HG03521 (cell line): Measurements from ENCODE around the gene NUP107.

Experiments used
- ATAC-seq: cut with Tn5 transposase; IDR thresholded peaks from one replicate; pipeline ENCODE4 v1.9.1; 2021; ENCODE audit warnings: mild to moderate bottlenecking, moderate library complexity; ENCODE audit not compliant: unreplicated experiment

Gene NUP107

DNA sequence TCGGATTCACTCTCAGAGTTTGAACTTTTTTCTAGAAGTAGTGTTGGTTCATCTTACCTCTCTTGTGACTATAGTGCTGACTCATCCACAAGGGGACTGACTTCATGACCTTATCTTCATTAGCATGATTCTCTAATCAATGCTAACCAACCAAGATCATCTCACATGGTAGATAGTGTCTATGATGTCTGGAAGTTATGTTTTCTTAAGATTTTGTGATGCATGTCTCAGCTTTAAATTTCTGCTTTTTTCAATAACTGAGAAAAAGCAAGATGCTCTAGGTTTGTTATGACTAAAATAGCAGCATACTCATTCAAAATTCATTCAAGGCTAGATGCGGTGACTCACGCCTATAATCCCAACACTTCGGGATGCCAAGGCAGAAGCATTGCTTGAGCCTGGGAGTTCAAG is 46.9 kb downstream of the NUP107 start:
- ATAC-seq = no peak

DNA sequence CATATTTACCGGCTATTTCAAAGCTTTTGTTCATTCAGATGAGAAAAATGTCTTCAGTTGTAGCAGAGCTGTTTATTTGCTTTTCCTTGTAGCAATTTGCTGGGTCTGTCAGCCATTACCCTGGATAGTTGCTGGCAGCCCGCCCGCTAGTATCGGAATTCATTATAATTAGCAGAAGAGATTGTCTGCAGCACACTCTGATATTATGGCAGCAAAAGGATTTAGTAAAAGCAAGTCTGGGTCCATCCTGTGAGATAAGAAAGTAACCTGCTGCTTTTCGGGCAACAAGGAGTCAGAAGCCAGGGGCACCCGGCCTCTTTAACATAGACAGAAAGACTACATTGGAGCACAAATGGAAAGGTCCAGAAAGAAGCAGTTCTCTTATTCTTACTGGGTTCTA is 53.1 kb downstream of the NUP107 start:
- no peak for ATAC-seq

DNA sequence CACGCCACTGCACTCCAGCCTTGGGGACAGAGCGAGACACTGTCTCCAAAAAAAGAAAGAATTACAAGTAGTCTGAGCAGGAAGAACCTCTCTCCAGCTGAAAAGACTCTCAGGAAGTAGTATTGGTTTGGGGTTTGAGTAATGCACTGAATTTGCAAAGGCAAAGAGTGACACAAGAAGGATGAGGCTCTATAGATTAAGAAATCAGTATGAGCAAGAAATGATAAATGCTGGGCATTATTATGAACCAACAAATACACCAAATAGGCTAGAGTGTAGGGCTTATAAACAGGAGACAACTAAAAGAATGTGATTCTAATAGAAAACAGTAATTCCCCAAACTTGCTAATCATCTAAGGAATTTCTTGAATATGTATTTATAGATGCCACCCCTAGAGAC is 56.6 kb downstream of the NUP107 start:
- ATAC-seq = no peak

DNA sequence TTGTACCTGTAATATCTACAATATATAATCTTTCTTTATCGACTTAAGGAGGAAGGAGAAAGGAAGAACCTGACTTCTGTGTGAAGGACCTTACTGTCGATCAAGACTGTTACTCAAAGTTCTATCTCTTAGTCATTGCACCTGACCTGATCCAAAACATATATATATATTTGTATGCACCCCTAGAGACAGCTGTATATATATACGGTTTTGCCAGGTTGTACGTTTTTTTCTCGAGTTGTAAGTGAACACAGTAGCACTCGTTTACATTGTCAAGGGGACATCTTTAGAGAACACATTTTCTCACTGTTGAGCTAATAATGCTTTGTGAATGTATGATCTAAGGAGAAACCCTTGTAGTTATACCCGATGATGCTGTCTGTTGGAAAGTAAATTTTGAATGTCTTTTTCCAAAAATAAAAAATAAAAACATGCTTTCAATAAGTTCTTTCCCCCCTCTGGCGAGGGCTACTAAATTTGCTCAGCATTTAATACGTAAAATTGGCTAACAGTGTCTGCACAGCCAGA is 58.7 kb downstream of the NUP107 start:
- no peak for ATAC-seq

DNA sequence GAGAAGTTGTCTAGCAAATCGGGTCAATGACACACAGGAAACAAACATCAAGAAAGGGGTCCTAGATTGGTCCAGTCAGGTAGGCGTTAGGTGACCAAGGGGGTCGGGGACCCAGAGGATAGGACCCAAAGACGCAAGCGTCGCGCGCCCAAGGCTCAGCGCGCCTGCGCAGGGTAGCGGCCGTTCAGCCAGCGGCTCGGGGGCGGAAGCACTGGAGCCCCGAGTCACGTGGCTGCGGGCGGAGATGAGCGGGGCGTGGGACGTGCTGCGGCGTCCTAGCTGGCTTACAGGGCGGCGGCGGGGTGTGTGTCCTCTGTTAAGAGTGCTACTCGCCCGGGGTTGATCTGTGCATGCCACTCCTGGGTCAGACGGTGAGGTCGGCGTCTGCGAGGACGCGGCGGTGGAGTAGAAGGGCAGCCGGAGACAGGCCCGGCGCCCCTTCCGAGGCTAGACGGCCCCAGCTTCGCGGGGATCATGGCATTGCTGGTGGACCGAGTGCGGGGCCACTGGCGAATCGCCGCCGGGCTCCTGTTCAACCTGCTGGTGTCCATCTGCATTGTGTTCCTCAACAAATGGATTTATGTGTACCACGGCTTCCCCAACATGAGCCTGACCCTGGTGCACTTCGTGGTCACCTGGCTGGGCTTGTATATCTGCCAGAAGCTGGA is 59.3 kb downstream of the NUP107 start, which contains the start of gene SLC35E3:
Gene SLC35E3, plus strand, starts transcription at position 273 of the 668 bp plus-strand sequence. Its CDS starts 202 bp downstream, at position 475.
- ATAC-seq = peak; percentile 96

DNA sequence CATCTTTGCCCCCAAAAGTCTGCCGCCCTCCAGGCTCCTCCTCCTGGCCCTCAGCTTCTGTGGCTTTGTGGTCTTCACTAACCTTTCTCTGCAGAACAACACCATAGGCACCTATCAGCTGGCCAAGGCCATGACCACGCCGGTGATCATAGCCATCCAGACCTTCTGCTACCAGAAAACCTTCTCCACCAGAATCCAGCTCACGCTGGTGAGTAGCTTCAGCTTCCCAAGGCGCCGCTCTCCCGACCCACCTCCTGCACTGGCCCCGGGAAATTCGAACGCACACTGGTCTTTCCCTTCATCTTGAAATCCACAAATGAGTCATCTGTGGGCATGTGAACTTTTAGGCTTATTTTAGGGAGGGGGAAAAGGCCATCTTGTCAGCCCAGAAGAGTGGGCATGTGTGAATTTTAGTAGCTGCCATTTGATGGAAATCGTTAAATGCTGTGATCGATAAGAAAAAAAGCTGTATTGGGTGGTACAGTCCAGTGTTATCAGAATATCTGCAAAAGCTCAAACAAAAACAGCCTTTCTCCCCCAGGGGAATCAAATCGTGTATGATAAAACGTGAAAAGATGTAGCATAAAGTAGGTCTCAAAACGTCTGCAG is 59.9 kb downstream of the NUP107 start:
- peak; percentile 10 for ATAC-seq

DNA sequence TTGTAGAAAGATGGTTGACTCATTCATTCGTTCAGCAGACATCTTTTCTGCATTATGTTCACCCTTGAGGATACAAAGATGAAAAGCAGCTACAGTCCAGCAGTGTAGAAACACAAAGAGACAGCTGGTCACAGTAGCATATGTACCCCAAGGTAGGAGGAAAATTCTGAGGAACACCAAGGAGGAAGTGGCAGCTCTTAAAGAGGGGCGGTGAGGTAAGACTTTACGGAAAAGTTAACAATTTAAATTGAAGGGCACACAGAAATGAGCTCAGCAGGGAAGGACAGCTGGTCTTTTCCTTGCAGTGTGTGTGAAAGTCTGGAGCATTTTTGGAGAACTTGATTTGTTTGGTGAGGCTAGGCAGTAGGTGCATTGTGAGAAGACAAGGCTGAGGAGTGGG is 62.7 kb downstream of the NUP107 start:
- no peak for ATAC-seq

DNA sequence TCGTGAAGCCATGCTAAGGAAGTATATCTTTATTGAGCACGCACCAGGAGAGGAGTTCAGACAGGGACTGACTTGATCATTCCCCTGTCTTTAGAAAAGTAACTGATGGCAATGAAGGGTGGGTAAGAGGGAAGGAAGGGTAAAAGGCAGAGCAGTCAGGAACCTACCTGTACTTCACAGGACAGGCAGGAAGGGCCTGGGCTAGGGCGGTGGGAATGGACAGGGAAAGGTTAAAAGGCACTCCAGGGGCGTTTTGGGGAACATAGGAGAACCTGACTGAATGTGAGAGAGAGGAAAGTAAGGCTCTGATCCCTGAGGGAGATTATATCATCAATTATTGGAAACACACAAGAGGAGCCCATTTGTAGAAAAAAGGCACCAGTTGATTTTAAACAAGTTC is 63.1 kb downstream of the NUP107 start:
- no peak for ATAC-seq

DNA sequence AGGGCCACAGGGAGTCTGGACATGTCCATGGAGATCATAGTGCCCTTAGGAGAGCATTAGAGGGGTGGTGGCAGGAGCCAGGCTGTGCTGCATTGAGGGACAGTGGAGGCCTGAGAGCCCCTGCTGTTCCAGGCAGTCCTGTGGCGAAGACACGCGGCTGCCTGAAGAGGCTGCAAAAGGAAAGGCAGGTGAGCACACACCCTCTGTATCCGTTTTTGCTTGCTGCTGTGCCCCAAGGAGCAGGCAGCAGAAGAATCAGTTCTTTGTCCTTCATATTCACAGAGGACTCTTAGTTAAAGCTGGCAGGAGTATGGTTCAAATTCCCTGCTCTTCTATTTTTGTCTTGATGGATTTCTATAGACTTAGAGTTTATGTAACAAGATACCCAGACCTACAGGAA is 63.7 kb downstream of the NUP107 start:
- ATAC-seq = no peak

DNA sequence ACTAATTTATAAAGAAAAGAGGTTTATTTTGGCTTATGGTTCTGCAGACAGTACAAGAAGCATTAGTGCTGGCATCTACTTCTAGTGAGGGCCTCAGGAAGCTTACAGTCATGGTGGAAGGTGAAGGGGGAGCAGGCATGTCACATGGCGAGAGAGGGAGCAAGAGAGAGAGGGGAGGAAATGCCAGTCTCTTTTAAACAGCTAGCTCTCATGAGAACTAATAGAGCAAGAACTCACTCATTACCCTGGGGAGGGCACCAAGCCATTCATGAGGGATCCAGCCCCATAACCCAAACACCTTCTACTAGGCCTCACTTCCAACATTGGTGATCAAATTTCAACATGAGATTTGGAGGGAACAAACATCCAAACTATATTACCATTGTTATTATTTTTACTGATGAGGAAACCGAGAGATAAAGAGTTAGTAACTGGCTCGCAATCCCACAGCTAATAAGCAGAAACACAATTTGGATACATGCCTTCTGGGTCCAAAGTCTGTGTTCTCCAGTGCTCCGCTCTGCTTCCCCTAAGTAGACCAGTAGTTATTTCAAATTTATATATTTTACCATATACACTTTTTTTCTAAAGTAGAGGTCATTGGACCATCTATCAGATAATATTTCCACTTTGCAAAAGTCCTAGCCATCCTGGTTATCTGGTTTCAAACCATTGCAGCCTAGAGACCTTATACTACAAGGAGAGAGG is 68.9 kb downstream of the NUP107 start:
- ATAC-seq = no peak

DNA sequence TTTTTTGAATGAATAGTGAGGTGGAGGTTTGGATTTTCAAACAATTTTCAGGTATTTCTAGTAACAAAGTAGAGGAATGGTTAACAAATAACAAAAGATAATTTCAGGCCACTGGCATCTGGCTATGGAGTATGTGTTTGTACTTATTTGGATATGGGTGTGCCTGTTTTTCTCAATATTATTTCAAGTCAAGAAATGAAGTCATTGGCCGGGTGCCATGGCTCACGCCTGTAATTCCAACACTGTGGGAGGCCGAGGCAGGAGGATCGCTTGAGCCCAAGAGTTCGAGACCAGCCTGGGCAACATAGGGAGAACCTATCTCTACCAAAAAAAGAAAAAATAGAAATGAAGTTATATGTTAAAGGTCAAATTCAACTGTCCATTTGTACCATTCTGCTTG is 73.1 kb downstream of the NUP107 start:
- ATAC-seq = no peak

DNA sequence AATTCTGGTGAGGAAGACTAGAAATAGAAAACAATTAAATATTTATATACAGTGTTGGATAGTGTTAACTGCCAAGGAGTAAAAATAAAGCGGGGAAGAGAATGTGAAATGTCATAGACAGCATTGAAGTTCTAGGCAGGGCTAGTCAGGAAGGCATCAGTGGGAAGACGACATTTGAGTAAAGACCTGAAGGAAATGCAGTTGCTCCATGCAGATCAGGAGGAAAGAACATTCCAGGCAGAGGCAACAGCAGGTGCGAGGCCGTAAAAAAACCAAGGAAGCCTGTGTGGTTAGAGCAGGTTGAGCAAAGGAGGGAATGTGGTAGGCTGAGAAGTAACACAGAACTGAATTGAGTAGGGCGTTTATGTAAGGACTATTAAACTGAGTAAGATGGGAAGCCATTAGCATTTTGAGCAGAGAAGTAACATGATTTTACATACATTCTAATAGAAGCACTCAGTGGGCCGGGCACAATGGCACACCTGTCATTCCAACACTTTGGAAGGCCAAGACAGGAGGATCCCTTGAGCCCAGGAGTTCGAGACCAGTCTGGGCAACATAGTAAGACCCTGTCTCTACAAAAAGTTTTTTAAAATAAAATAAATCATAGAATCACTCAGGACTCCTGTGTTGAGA is 74.1 kb downstream of the NUP107 start:
- ATAC-seq = no peak

DNA sequence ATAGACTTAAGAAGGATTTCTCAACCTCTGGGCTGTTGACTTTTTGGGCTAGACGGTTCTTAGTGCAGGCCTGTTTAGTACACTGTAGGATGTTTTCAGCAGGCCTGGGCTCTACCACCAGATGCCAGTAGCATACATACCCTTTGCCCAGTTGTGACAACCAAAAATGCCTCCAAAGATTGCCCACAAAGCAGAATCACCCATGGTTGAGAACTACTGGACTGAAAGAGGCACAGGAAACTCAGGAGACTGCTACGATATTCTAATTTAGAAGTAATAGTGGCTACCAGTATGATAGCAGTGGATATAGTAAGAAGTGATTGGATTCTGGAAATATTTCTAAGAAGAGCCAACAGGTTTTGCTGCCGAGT is 74.6 kb downstream of the NUP107 start:
- no peak for ATAC-seq

DNA sequence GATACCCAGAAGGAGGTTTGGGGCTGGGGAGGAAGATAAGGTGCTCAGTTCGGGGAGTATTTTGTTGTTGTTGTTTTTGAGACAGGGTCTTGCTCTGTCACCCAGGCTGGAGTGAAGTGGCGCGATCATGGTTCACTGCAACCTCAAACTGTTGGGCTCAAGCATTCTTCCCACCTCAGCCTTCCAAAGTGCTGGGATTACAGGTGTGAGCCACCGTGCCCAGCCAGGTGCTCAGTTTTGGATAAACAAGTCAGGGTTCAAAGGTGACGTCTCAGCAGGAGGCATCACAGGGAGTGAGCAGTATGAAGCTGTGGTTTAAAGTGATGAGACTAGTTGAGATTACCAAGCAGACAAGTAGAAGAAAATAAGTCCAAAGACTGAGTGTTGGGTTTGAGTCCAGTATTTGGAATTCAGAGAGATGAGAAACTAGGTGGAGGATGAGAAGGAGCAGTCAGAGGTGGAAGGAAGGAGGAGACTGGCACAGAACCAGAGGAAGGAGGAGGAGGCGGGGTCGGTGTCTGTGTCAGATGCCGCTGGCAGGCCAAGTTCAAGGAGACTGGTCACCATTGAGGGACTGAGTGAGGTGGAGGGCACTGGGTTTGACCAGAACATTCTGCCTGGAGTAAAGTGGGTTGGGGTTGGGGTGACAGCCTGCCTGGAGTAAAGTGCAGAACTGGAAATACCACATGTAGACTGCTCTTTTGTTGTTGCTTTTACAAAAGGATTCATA is 75.3 kb downstream of the NUP107 start:
- ATAC-seq = no peak

DNA sequence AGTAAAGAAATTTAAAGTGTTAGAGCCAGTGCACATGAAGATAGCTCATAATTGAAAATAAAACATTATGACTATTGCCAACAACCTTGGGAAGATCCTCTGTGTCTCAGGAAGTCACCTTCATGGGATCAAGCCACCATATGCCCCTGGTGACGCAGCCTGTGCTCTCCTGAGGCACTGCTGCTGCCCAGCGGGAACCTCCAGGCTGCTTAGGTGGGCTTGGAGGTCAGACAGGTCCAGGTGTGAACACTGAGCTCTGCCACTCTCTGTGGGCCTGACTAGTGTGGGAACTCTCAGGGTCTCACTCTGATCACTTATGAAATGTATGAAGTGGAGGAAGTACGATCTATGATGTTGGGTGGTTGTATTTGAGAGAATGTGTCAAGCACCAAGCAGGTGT is 75.9 kb downstream of the NUP107 start:
- no peak for ATAC-seq

DNA sequence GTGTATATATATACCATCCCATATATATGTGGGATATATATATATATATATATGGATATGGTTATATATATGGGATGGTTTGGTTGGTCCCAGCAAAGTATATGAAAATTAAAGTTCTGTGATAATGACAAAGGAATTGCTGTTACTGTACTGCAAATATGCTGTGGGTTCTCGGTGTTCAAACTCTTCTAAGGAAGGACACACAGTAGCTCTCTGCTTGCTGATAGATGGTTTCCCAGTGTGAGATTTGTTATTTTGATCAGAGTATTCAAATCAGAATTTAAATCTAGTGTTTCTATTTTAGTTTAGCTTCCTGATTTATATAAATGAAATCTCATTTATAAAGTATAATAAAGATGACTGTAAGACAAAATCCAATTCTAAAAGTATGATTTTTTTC is 78.9 kb downstream of the NUP107 start:
- ATAC-seq = no peak

DNA sequence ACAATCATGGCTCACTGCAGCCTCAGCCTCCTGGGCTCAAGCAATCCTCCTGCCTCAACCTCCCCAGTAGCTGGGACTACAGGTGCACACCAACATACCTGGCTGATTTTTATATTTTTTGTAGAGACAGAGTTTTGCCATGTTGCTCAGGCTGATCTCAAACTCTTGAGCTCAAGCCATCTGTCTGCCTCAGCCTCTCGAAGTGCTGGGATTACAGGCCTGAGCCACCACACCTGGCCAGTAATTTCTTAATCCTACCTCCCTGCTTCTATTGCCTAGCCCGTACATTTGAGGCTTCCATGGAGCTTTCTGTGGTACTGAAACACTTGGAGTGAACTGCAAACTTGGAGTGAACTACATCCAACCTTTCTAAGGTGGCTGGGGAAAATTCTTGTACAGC is 79.9 kb downstream of the NUP107 start:
- ATAC-seq = no peak

DNA sequence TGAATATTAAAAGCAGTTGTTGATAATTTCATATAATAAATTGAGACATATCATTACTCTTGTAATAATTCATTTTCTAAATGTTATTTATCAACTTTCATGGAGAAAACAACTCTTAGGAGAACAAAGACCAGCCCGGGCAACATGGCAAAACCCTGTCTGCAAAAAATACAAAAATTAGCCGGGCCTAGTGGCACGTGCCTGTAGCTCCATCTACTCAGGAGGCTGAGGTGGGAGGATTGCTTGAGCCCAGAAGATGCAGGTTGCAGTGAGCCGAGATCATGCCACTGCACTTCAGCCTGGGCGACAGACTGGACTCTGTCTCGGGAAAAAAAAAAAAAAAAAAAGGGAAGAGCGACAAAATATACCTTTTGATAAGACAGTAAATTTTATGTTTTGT is 80.4 kb downstream of the NUP107 start:
- no peak for ATAC-seq

DNA sequence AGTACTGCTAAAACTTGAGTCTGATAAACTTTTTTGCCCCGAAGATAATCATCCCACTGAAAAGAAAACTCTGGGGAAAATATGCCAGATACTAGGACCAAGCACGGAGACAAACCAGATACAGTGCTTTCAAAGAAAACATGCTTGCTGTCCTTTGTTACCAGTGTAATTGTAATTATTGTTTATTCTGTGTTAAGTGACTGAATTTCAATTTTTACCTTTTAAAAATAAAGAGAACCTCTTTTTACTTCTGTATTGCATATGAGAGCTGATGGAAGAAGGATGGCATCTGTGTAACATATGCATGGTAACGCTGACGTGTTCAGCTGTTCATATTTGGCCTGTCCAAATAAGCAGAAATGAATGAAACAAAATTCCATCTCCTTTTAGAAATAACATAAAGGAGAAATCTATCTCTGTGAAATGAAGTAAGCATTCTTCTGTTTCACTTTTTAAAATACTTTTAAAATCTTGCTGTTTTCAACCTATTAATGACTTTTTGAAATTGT is 81.7 kb downstream of the NUP107 start:
- ATAC-seq = no peak

DNA sequence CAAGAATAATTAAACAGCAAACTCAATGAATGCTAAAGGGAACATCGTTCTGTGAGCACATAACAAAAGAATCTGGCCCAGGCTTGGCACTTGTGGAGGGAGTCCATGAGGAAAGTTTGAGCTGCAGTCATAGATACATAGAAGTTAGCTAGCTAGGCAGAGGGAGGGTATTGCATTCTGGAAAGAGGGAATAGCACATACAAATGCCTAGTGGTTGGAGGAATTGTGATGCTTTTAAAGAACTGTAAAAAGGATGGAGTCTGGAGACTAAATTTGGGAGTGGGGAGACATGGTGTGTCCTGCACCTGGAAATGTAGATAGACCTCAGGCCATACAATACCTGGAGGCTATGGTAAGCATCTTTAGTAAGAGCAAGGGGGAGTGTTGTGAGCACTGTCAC is 83.2 kb downstream of the NUP107 start:
- no peak for ATAC-seq
